PC-9 (cell line): ENCODE data around the gene ADCK2. TPM values are rescaled to one million over a fixed set of nuclear protein-coding genes. Genes with fewer than 3 reads are reported as not detected.

Experiments
- BruUV-seq: library from RNA; stranded (reverse); fragments of 400-500 nt; replicated peaks from 2 replicates; lab custom pipeline; 2021; lab: Mats Ljungman, UMichigan
- CTCF ChIA-PET: fragments of 300-600 bp; sonication (Branson Sonifier 250); formaldehyde crosslinking; loops from one replicate; lab custom pipeline; 2022; ENCODE audit warnings: antibody characterized with exemption; lab: Charles Lee
- POLR2A ChIA-PET: fragments of 300-600 bp; sonication (Branson Sonifier 250); formaldehyde crosslinking; loops from one replicate; lab custom pipeline; 2022; ENCODE audit warnings: antibody characterized with exemption; ENCODE audit not compliant: unreplicated experiment; lab: Charles Lee
- DNase-seq, 2 experiments: peaks; one replicate each; pipeline versions ENCODE4 v3.0.0 to v3.0.0-alpha.2; 2015 to 2022; ENCODE audit warnings: mixed read lengths in 1 of 2
- H2AFZ ChIP-seq: fragments of 200-600 bp; sonication (generic); 2 replicates; pipeline ENCODE4 v1.8.1; 2017; ENCODE audit warnings: antibody characterized with exemption
- H3F3A ChIP-seq: fragments of 200-600 bp; sonication (generic); 2 replicates; pipeline ENCODE4 v1.8.1; 2017; ENCODE audit warnings: antibody characterized with exemption, mild to moderate bottlenecking, low read depth; ENCODE audit not compliant: insufficient read depth
- H3K27ac ChIP-seq: fragments of 200-600 bp; sonication (generic); 2 replicates; pipeline ENCODE4 v1.6.1; 2016; ENCODE audit warnings: mixed run types
- H3K27me3 ChIP-seq: fragments of 200-600 bp; sonication (generic); 2 replicates; pipeline ENCODE4 v1.6.1; 2016; ENCODE audit warnings: low read depth, mixed run types; ENCODE audit not compliant: insufficient read depth
- H3K36me3 ChIP-seq: fragments of 200-600 bp; sonication (generic); 2 replicates; pipeline ENCODE4 v1.6.1; 2016; ENCODE audit warnings: low read depth, mixed run types
- H3K4me1 ChIP-seq: fragments of 200-600 bp; sonication (generic); replicated peaks from 2 replicates; pipeline ENCODE4 v1.6.1; 2016; ENCODE audit warnings: mixed run types; ENCODE audit not compliant: insufficient read depth
- H3K4me2 ChIP-seq: fragments of 200-600 bp; sonication (generic); 2 replicates; pipeline ENCODE4 v1.6.1; 2017; ENCODE audit warnings: mixed run types
- H3K4me3 ChIP-seq: fragments of 200-600 bp; sonication (generic); 2 replicates; pipeline ENCODE4 v1.6.1; 2016; ENCODE audit warnings: mixed run types
- H3K79me2 ChIP-seq: fragments of 200-600 bp; sonication (generic); 2 replicates; pipeline ENCODE4 v1.6.1; 2017; ENCODE audit warnings: low read depth, mixed run types
- H3K9me2 ChIP-seq: fragments of 200-600 bp; sonication (generic); 2 replicates; pipeline ENCODE4 v1.8.1; 2017; ENCODE audit warnings: mild to moderate bottlenecking; ENCODE audit not compliant: insufficient read depth
- H3K9me3 ChIP-seq: fragments of 200-600 bp; sonication (generic); 2 replicates; pipeline ENCODE4 v1.8.1; 2016; ENCODE audit warnings: low read depth; ENCODE audit not compliant: insufficient read depth
- H4K20me1 ChIP-seq: fragments of 200-600 bp; sonication (generic); 2 replicates; pipeline ENCODE4 v1.8.1; 2017; ENCODE audit not compliant: insufficient read depth
- EZH2 ChIP-seq: fragments of 200-600 bp; sonication (generic); IDR thresholded peaks from 2 replicates; pipeline ENCODE4 v1.8.0; 2017; ENCODE audit warnings: antibody characterized with exemption, low read depth
- intact Hi-C: fragments of 100-400 bp; cut with micrococcal nuclease; formaldehyde crosslinking; loops from one replicate; pipeline ENCODE4 v1.10.0; 2022; ENCODE audit not compliant: unreplicated experiment
- total RNA-seq: library from RNA; stranded (reverse); gene quantifications from 2 replicates; pipeline ENCODE4 v1.2.3, GENCODE V29; 2021
- TF ChIP-seq, protein P1 (sequence below): fragments of 200-600 bp; sonication (generic); conservative IDR thresholded peaks from 2 replicates; pipeline ENCODE4 v1.6.1; 2017; ENCODE audit warnings: mixed run types, antibody characterized with exemption, mild to moderate bottlenecking, moderate library complexity

Gene ADCK2
- total RNA-seq, 1 experiment from 2014 or later, result 35.3 TPM

DNA sequence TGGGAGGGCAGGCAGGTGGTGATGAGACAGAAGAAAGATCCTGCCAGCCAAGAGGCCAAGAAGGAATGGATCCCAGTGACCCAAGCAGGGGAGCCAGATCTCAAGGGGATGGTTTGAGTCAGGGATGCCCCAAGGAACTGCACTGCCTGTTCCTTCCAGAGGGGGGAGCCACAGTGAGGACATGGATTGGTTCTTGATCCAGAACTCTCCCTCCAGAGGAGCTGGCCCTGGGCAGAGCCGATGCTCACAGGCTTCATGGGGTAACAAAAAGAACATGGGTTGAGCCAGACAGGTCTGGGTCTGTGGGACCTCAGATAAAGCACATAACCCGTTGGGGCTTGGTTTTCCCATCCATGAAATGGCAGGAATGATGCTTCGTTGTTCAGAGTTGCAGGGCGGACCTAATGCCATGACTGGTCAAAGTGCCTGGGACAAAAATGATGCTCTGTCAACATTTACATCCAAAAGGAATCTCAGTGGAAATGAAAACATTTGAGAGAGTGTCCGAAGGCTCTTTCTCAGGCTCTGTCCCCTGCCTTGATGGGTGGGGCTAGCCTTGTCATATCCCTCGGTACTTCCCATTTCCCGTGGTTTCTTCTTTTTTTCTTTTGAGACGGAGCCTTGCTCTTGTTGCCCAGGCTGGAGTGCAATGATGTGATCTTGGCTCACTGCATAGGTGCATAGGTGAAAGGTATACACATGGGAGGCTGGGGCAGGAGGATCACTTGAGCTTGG lies 27.4 kb upstream of the ADCK2 start:
- H4K20me1 ChIP-seq, result no peaks in the 10 kb centered on the region
- CTCF ChIA-PET, result interaction anchor here (0.7 kb wide), 2 partner anchors 38 to 117 kb away, joined by 4 to 5 read pairs; no protein-coding TSS in a partner anchor
- H3K36me3 ChIP-seq, result no peaks in the 10 kb centered on the region
- no peaks in the 10 kb centered on the region for H3K79me2 ChIP-seq
- H3K4me1 ChIP-seq, result peaks cover 28% of the 10 kb centered on the region
- peaks cover 29% of the 10 kb centered on the region for H3F3A ChIP-seq
- H3K4me3 ChIP-seq, result no peak overlapping the region
- no peak overlapping the region for H3K27ac ChIP-seq
- no TSS peak for BruUV-seq
- no peak overlapping the region for H3K4me2 ChIP-seq
- no peaks in the 10 kb centered on the region for H3K9me3 ChIP-seq
- no peaks in the 10 kb centered on the region for H3K27me3 ChIP-seq
- H3K9me2 ChIP-seq, result no peaks in the 10 kb centered on the region
- H2AFZ ChIP-seq, result no peak overlapping the region
- intact Hi-C loops, result no loop called here
- POLR2A ChIA-PET, result no interaction called here
- no peak for DNase-seq
- TF ChIP-seq EZH2, result no peak
- TF ChIP-seq, protein P1, sequence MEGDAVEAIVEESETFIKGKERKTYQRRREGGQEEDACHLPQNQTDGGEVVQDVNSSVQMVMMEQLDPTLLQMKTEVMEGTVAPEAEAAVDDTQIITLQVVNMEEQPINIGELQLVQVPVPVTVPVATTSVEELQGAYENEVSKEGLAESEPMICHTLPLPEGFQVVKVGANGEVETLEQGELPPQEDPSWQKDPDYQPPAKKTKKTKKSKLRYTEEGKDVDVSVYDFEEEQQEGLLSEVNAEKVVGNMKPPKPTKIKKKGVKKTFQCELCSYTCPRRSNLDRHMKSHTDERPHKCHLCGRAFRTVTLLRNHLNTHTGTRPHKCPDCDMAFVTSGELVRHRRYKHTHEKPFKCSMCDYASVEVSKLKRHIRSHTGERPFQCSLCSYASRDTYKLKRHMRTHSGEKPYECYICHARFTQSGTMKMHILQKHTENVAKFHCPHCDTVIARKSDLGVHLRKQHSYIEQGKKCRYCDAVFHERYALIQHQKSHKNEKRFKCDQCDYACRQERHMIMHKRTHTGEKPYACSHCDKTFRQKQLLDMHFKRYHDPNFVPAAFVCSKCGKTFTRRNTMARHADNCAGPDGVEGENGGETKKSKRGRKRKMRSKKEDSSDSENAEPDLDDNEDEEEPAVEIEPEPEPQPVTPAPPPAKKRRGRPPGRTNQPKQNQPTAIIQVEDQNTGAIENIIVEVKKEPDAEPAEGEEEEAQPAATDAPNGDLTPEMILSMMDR, result peak; percentile 63; the same call in 1 of the 2 replicates

GRCh38 chr7:140646931-140647647 lies 25.7 kb upstream of the ADCK2 start:
- ChIA-PET POLR2A (no interaction called here), CTCF (interaction anchor here (1.1 kb wide), 1 partner anchor 129 kb away, joined by 3 read pairs; no protein-coding TSS in a partner anchor)
- Histone ChIP-seq H3K27ac (no peak overlapping the region), H4K20me1 (no peaks in the 10 kb centered on the region), H3K4me1 (peaks cover 32% of the 10 kb centered on the region), H3K79me2 (no peaks in the 10 kb centered on the region), H3K4me2 (no peak overlapping the region), H2AFZ (no peak overlapping the region), H3F3A (peaks cover 23% of the 10 kb centered on the region; the same call in 1 of the 2 replicates), H3K4me3 (no peak overlapping the region), H3K36me3 (no peaks in the 10 kb centered on the region), H3K9me2 (no peaks in the 10 kb centered on the region), H3K9me3 (no peaks in the 10 kb centered on the region), H3K27me3 (no peaks in the 10 kb centered on the region)
- TF ChIP-seq EZH2, result no peak
- TF ChIP-seq, protein P1, result peak; percentile 55
- no TSS peak for BruUV-seq
- intact Hi-C loops, result no loop called here
- no peak for DNase-seq

DNA sequence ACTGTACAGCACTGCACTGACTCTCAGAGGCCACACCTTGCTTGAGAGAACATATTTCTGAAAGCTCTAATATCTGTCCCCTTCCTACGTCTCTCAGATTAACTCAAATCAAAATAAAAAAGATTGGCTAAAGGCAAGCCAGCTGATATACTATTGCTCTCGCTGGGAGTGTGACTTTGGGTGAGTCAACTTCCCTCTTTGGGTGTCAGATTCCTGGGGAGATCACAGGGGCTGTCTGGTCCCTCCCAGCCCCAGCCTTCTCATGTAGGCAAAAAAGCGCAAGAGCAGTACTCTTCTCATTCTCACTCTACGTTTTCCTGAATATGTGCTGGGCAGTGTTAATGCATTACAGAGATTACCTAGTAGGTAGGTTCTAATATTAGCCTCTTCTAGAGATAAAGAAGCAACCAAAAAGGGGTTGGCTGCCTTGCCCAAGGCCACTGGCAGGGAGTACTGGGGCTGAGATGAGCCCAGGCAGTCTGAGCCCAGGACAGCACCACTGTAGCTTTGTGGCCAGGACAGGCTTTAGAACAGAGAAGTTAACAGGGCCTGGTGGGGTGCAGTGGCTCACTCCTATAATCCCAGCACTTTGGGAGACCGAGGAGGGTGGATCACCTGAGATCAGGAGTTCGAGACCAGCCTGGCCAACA lies 23.1 kb upstream of the ADCK2 start:
- POLR2A ChIA-PET, result no interaction called here
- no TSS peak for BruUV-seq

More for the DNA sequence above, 23.1 kb upstream of the ADCK2 start:
- CTCF ChIA-PET, result interaction anchor here (0.6 to 0.7 kb wide), 3 partner anchors 26 to 132 kb away, joined by 3 to 5 read pairs (median 3); no protein-coding TSS in a partner anchor
- H2AFZ ChIP-seq, result peak overlapping the region; percentile 20; the same call in 1 of the 2 replicates
- peak overlapping the region; percentile 39 for H3K4me2 ChIP-seq
- no peak for TF ChIP-seq EZH2
- TF ChIP-seq, protein P1, result no peak
- peak; percentile 46 to 80 for DNase-seq
- no peaks in the 10 kb centered on the region for H4K20me1 ChIP-seq
- no peaks in the 10 kb centered on the region for H3K9me2 ChIP-seq
- H3F3A ChIP-seq, result peaks cover 16% of the 10 kb centered on the region; the same call in 1 of the 2 replicates
- peak overlapping the region; percentile 45 for H3K27ac ChIP-seq
- intact Hi-C loops, result loop anchor here (5.0 to 10.0 kb wide), 2 partner anchors 363 to 475 kb away; partner anchors contain the start of genes KDM7A and MRPS33
- no peaks in the 10 kb centered on the region for H3K36me3 ChIP-seq
- peaks cover 37% of the 10 kb centered on the region for H3K4me1 ChIP-seq
- H3K9me3 ChIP-seq, result no peaks in the 10 kb centered on the region
- no peak overlapping the region for H3K4me3 ChIP-seq
- no peaks in the 10 kb centered on the region for H3K79me2 ChIP-seq
- H3K27me3 ChIP-seq, result no peaks in the 10 kb centered on the region
